ENCODE data around the gene SMARCD3.
A peak's percentile ranks its signal among the peaks of the same experiment; 100 is the strongest.

The SMARCD3 gene

DNA sequence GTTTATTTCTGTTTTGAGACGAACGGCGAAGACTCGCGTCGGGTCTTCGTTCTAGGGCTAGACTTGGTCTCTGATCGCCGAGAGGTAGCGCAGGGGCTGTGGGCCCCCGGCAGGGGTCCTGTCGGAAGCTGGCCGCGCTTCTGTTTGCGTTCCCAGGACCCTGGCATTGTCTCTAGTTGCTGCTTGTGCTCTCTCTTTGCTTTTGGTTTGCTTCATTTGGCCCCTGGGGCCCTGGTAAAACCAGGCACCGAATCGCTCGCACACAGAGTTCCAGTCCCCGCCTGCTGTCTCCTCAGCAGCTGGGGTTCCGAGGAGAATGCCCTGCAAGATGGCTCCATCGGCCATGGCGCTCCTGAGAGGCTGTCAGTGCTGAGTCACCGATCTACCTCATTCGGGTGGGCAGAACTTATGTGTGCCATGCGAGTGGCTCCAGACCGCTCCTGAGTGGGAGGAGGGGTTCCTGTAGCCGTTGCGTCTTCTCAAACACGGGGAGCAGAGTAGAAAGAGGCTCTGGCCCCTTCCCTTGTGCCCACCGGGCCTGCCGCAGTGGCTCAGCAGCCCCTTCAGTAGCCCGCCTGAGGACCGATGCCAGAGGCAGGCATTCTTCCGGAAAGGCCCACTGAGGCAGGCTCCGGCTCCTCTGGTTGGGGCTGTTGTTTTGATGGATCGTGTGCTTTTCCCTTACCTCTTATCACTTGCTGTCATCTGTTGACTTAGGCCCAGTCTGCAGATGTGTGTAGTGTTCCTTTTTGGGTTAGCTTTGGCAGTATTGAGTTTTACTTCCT lies 15.4 kb downstream of the SMARCD3 start:
- DNase-seq (ENCODE audit: insufficient read length, low spot score) = peak; percentile 65
- TF ChIP-seq SPI1 (IDR thresholded peaks at IDR 0.05; ENCODE audit: low read depth, low read length) = no peak
- TF ChIP-seq TAF1 (IDR thresholded peaks at IDR 0.05; ENCODE audit: low read depth, low read length) = peak; percentile 29; the same call in 1 of the 2 replicates
- TF ChIP-seq POU2F2 (IDR thresholded peaks at IDR 0.05; ENCODE audit: low read depth, low read length) = no peak
- TF ChIP-seq POLR2A (IDR thresholded peaks at IDR 0.05; ENCODE audit: low read depth, low read length) = no peak
- 0 out of 2 replicates have a peak, but pooled peaks have one; percentile 30 for TF ChIP-seq POLR2AphosphoS5 (IDR thresholded peaks at IDR 0.05; ENCODE audit: low read depth, low read length)
- TF ChIP-seq PAX5 (IDR thresholded peaks at IDR 0.05; ENCODE audit: insufficient read depth, low read length, severe bottlenecking) = no peak
- peak; percentile 52 for FAIRE-seq

GRCh38 chr7:151232091-151232916 lies 16.2 kb downstream of the SMARCD3 start, which contains the start of gene CHPF2:
TSS of gene CHPF2 (plus strand) at chr7:151232483. CDS start at chr7:151234012, 1,529 bp downstream.
- DNase-seq (ENCODE audit: insufficient read length, low spot score) (peak; percentile 98), FAIRE-seq (peak; percentile 71)
- TF ChIP-seq POLR2A (IDR thresholded peaks at IDR 0.05; ENCODE audit: low read depth, low read length) = peak; percentile 88
- TF ChIP-seq PAX5 (IDR thresholded peaks at IDR 0.05; ENCODE audit: insufficient read depth, low read length, severe bottlenecking) = no peak
- TF ChIP-seq SPI1 (IDR thresholded peaks at IDR 0.05; ENCODE audit: low read depth, low read length) = peak; percentile 76
- peak; percentile 65 for TF ChIP-seq POU2F2 (IDR thresholded peaks at IDR 0.05; ENCODE audit: low read depth, low read length)
- peak; percentile 89 for TF ChIP-seq POLR2AphosphoS5 (IDR thresholded peaks at IDR 0.05; ENCODE audit: low read depth, low read length)
- peak; percentile 70; the same call in 1 of the 2 replicates for TF ChIP-seq TAF1 (IDR thresholded peaks at IDR 0.05; ENCODE audit: low read depth, low read length)

GRCh38 chr7:151231080-151231479 lies 17.4 kb downstream of the SMARCD3 start:
- no peak for TF ChIP-seq TAF1 (IDR thresholded peaks at IDR 0.05; ENCODE audit: low read depth, low read length)
- TF ChIP-seq POLR2A (IDR thresholded peaks at IDR 0.05; ENCODE audit: low read depth, low read length) = no peak
- TF ChIP-seq SPI1 (IDR thresholded peaks at IDR 0.05; ENCODE audit: low read depth, low read length) = no peak
- TF ChIP-seq PAX5 (IDR thresholded peaks at IDR 0.05; ENCODE audit: insufficient read depth, low read length, severe bottlenecking) = no peak
- TF ChIP-seq POU2F2 (IDR thresholded peaks at IDR 0.05; ENCODE audit: low read depth, low read length) = no peak
- no peak for TF ChIP-seq POLR2AphosphoS5 (IDR thresholded peaks at IDR 0.05; ENCODE audit: low read depth, low read length)
- DNase-seq (ENCODE audit: insufficient read length, low spot score) = no peak
- FAIRE-seq = no peak

- TF ChIP-seq TAF1 (IDR thresholded peaks at IDR 0.05; ENCODE audit: low read depth, low read length) (no peak), POU2F2 (IDR thresholded peaks at IDR 0.05; ENCODE audit: low read depth, low read length) (no peak), PAX5 (IDR thresholded peaks at IDR 0.05; ENCODE audit: insufficient read depth, low read length, severe bottlenecking) (no peak), SPI1 (IDR thresholded peaks at IDR 0.05; ENCODE audit: low read depth, low read length) (no peak), POLR2A (IDR thresholded peaks at IDR 0.05; ENCODE audit: low read depth, low read length) (no peak), POLR2AphosphoS5 (IDR thresholded peaks at IDR 0.05; ENCODE audit: low read depth, low read length) (no peak)
- DNase-seq (ENCODE audit: insufficient read length, low spot score) (no peak), FAIRE-seq (no peak)
These were observed 19.2 kb downstream of the SMARCD3 start for GRCh38 chr7:151229249-151229648.

DNA sequence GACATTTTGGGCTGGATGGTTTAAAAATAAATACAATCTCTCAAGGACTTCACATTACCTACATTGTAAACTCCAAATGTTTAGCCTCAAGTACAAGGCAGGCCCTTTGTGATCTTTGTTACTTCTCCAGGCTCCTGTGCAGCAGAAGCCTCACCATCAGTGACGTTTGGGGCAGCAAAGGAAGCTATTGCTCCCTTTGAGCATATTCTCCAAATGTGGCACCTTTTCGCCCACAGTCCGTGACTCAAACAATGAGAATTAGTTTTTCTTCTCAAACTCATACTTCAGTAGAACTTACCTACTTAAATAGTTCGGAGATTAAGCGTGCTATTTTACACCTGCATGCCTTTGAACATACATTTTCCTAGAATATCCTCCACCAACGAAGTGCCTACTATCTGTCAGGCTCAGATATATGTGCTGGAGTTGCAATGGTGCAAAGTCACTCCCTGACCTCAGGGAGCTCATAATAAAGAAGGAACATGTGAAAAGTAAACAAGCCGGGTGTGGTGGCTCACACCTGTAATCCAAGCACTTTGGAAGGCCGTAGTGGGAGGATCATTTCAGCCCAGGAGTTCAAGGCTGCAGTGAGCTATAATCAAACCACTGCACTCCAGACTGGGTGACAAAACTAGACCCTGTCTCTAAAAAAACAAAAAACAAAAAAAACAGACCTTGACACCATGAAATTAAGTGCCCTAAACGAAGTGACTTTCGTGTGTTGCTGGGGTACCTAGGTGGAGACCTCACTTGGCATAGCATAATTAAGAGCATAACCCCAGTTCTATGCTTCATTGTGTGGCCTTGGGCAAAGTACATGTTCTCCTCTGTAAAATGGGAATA lies 20.2 kb downstream of the SMARCD3 start:
- no peak for TF ChIP-seq SPI1 (IDR thresholded peaks at IDR 0.05; ENCODE audit: low read depth, low read length)
- no peak for TF ChIP-seq PAX5 (IDR thresholded peaks at IDR 0.05; ENCODE audit: insufficient read depth, low read length, severe bottlenecking)
- no peak for TF ChIP-seq POLR2AphosphoS5 (IDR thresholded peaks at IDR 0.05; ENCODE audit: low read depth, low read length)
- TF ChIP-seq TAF1 (IDR thresholded peaks at IDR 0.05; ENCODE audit: low read depth, low read length) = no peak
- no peak for TF ChIP-seq POLR2A (IDR thresholded peaks at IDR 0.05; ENCODE audit: low read depth, low read length)
- no peak for TF ChIP-seq POU2F2 (IDR thresholded peaks at IDR 0.05; ENCODE audit: low read depth, low read length)
- FAIRE-seq (no peak), DNase-seq (ENCODE audit: insufficient read length, low spot score) (no peak)

GRCh38 chr7:151226875-151227782 lies 21.4 kb downstream of the SMARCD3 start, which contains the start of gene ABCF2:
TSS of gene ABCF2 (minus strand) at chr7:151227205. CDS start at chr7:151226458, 747 bp downstream.
- FAIRE-seq = peak; percentile 99
- TF ChIP-seq POLR2AphosphoS5 (IDR thresholded peaks at IDR 0.05; ENCODE audit: low read depth, low read length) (peak; percentile 61), PAX5 (IDR thresholded peaks at IDR 0.05; ENCODE audit: insufficient read depth, low read length, severe bottlenecking) (no peak), SPI1 (IDR thresholded peaks at IDR 0.05; ENCODE audit: low read depth, low read length) (no peak), POLR2A (IDR thresholded peaks at IDR 0.05; ENCODE audit: low read depth, low read length) (no peak), POU2F2 (IDR thresholded peaks at IDR 0.05; ENCODE audit: low read depth, low read length) (no peak), TAF1 (IDR thresholded peaks at IDR 0.05; ENCODE audit: low read depth, low read length) (no peak; the same call in 1 of the 2 replicates)
- DNase-seq (ENCODE audit: insufficient read length, low spot score) = peak; percentile 95

DNA sequence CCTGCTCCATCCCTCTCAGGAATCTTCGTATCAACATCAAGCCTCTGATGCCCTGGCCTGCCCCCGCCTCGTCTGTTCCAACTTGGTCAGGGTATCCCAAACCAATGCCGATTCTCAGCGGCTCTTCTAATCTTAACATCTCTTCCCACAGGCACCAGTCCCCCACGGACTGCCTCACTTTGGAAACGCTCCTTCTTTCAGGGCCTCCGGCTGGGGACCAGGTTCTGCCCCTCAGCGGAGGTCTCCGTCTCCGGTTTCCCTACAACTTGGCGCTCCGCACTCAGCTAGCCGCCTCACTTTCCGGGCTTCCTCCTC lies 22.0 kb downstream of the SMARCD3 start:
- TF ChIP-seq POLR2AphosphoS5 (IDR thresholded peaks at IDR 0.05; ENCODE audit: low read depth, low read length) = no peak
- TF ChIP-seq POU2F2 (IDR thresholded peaks at IDR 0.05; ENCODE audit: low read depth, low read length) = no peak
- TF ChIP-seq SPI1 (IDR thresholded peaks at IDR 0.05; ENCODE audit: low read depth, low read length) = no peak
- no peak for TF ChIP-seq TAF1 (IDR thresholded peaks at IDR 0.05; ENCODE audit: low read depth, low read length)
- no peak for TF ChIP-seq PAX5 (IDR thresholded peaks at IDR 0.05; ENCODE audit: insufficient read depth, low read length, severe bottlenecking)
- no peak for TF ChIP-seq POLR2A (IDR thresholded peaks at IDR 0.05; ENCODE audit: low read depth, low read length)
- FAIRE-seq = no peak
- no peak for DNase-seq (ENCODE audit: insufficient read length, low spot score)

Data from GM12891 (cell line).